Stomach (tissue), 9 donors: ENCODE measurements around the gene CCDC116. TPM values are rescaled to one million over a fixed set of nuclear protein-coding genes. Genes with fewer than 3 reads are reported as not detected.

ENCODE experiments used
- DNase-seq, 2 donors: peaks; one replicate each; pipeline versions ENCODE4 v3.0.0 to v3.0.0-alpha.2; 2013 to 2019
- H3K27ac ChIP-seq, 5 donors: fragments of 200-600 bp in 4 of 5; sonication (generic) in 4 of 5; one replicate each; pipeline ENCODE4 v1.5.1; 2013 to 2019; ENCODE audit warnings: mild to moderate bottlenecking in 1 of 5, moderate library complexity in 1 of 5
- H3K27me3 ChIP-seq, 3 donors: fragments of 200-600 bp; sonication (generic); one replicate each; pipeline ENCODE4 v1.5.1; 2017 to 2019; ENCODE audit warnings: mixed run types in 1 of 3
- H3K36me3 ChIP-seq, 4 donors: fragments of 200-600 bp; sonication (generic); 1 replicate in 3 of 4; 2 replicates in 1 of 4; pipeline ENCODE4 v1.5.1; 2016 to 2019
- H3K4me1 ChIP-seq, 4 donors: fragments of 200-600 bp; sonication (generic); one replicate each; pipeline ENCODE4 v1.5.1; 2016 to 2019
- H3K4me3 ChIP-seq, 4 donors: fragments of 200-600 bp; sonication (generic) in 3 of 4; one replicate each; pipeline ENCODE4 v1.5.1; 2016 to 2019; ENCODE audit warnings: mild to moderate bottlenecking in 1 of 4
- H3K9me3 ChIP-seq, 4 donors: fragments of 200-600 bp; sonication (generic); one replicate each; pipeline ENCODE4 v1.5.1; 2016 to 2019
- CTCF ChIP-seq, 7 experiments: fragments of 450-650 bp in 4 of 7; fragments of 200-600 bp in 3 of 7; sonication (generic) in 3 of 7; IDR thresholded peaks; one replicate each; pipeline ENCODE4 v1.5.1; 2016 to 2019; ENCODE audit warnings: antibody characterized with exemption in 7 of 7, control low read depth in 2 of 7, mild to moderate bottlenecking in 1 of 7
- EP300 ChIP-seq: sonication (generic); formaldehyde crosslinking; IDR thresholded peaks from one replicate; pipeline ENCODE4 v1.6.1; 2017; ENCODE audit warnings: antibody characterized with exemption
- POLR2A ChIP-seq, 4 donors: fragments of 450-650 bp; IDR thresholded peaks; one replicate each; pipeline ENCODE4 v1.6.1; 2016; ENCODE audit warnings: antibody characterized with exemption in 4 of 4, control low read depth in 2 of 4, mild to moderate bottlenecking in 1 of 4, moderate library complexity in 1 of 4
- POLR2AphosphoS5 ChIP-seq, 3 donors: sonication (generic); formaldehyde crosslinking; IDR thresholded peaks; one replicate each; pipeline ENCODE4 v1.6.1; 2016; ENCODE audit warnings: antibody characterized with exemption in 3 of 3
- WGBS, 5 donors: extraction: QIAGEN DNeasy Blood & Tissue Kit in 3 of 5; methylation state at CpG; one replicate each; pipeline versions ENCODE4 v1.1.5 to v1.1.7; 2013 to 2018; 5-methylcytosine and 5-hydroxymethylcytosine counted together
- intact Hi-C: fragments of 100-400 bp; cut with DNase I; formaldehyde crosslinking; loops from one replicate; pipeline ENCODE4 v1.15.1; 2023; ENCODE audit warnings: low total_unique reads
- polyA plus RNA-seq, 3 donors: library from polyadenylated mRNA; stranded (reverse); fragments of 200-250 nt; gene quantifications; one replicate each; pipeline ENCODE4 v1.2.3, GENCODE V29; 2013
- total RNA-seq, 5 donors: library from RNA; depleted of rRNA; stranded (reverse); fragments of >200 nt; gene quantifications; one replicate each; pipeline versions ENCODE4 v1.1.0 to v1.2.3, GENCODE V29; 2014 to 2016
- donor health status: healthy with polysubstance abuse.
- donor health status: Bipolar disorder and iron deficiency.
- donor health status: healthy.

Gene CCDC116
- total and polyA plus RNA-seq, 8 donors, result 0.25 to 0.48 TPM; not detected in 6

- 83 to 96% (median 92%) methylated on average over 3 of the region's 3 CpGs for WGBS, 5 donors
Observed at GRCh38 chr22:21598302-21598701, 34.3 kb upstream of the CCDC116 start.

GRCh38 chr22:21599053-21599893, 33.3 kb upstream of the CCDC116 start:
- H3K27me3 ChIP-seq, result no peaks in the 10 kb centered on the region
- TF ChIP-seq POLR2AphosphoS5 (IDR thresholded peaks at IDR 0.05) (no peak), POLR2A (IDR thresholded peaks at IDR 0.05) (no peak), CTCF (IDR thresholded peaks at IDR 0.05) (no peak), EP300 (no peak)
- H3K4me3 ChIP-seq, result no peak overlapping the region
- intact Hi-C loops, result no loop called here
- no peak overlapping the region for H3K27ac ChIP-seq
- H3K9me3 ChIP-seq, result no peaks in the 10 kb centered on the region
- H3K4me1 ChIP-seq, result peaks cover 0 to 34% (median 17%) of the 10 kb centered on the region in 4 donors
- H3K36me3 ChIP-seq, result peaks cover 14 to 40% (median 34%) of the 10 kb centered on the region in 4 donors
- no peak for DNase-seq
- 81 to 89% (median 83%) methylated on average over 6 of the region's 6 CpGs for WGBS, 5 donors

More at GRCh38 chr22:21598302-21598701, 34.3 kb upstream of the CCDC116 start:
- Histone ChIP-seq H3K9me3 (no peaks in the 10 kb centered on the region), H3K4me1 (peaks cover 0 to 43% (median 23%) of the 10 kb centered on the region in 4 donors), H3K27ac (no peak overlapping the region), H3K27me3 (no peaks in the 10 kb centered on the region), H3K36me3 (peaks cover 23 to 49% (median 43%) of the 10 kb centered on the region in 4 donors), H3K4me3 (no peak overlapping the region)
- TF ChIP-seq EP300, result no peak
- intact Hi-C loops, result no loop called here
- no peak for DNase-seq

- TF ChIP-seq CTCF (IDR thresholded peaks at IDR 0.05) (no peak), POLR2AphosphoS5 (IDR thresholded peaks at IDR 0.05) (no peak), POLR2A (IDR thresholded peaks at IDR 0.05) (no peak), EP300 (no peak)
- intact Hi-C loops, result no loop called here
- Histone ChIP-seq H3K27ac (no peak overlapping the region), H3K4me1 (peaks cover 0 to 52% (median 30%) of the 10 kb centered on the region in 4 donors), H3K36me3 (peaks cover 0 to 8% (median 2%) of the 10 kb centered on the region in 4 donors), H3K27me3 (no peaks in the 10 kb centered on the region), H3K9me3 (no peaks in the 10 kb centered on the region), H3K4me3 (no peak overlapping the region)
- no peak for DNase-seq
- 91 to 94% (median 92%) methylated on average over 6 of the region's 6 CpGs for WGBS, 5 donors
Observed at GRCh38 chr22:21602579-21602978, 30.0 kb upstream of the CCDC116 start.

- Histone ChIP-seq H3K36me3 (peaks cover 0 to 10% (median 2%) of the 10 kb centered on the region in 4 donors), H3K4me1 (peaks cover 0 to 57% (median 26%) of the 10 kb centered on the region in 4 donors), H3K9me3 (no peaks in the 10 kb centered on the region), H3K27ac (no peak overlapping the region), H3K4me3 (no peak overlapping the region), H3K27me3 (no peaks in the 10 kb centered on the region)
- 80 to 91% (median 85%) methylated on average over 9 of the region's 9 CpGs for WGBS, 5 donors
- DNase-seq, result no peak
- TF ChIP-seq POLR2A (IDR thresholded peaks at IDR 0.05) (no peak), CTCF (IDR thresholded peaks at IDR 0.05) (no peak), EP300 (no peak), POLR2AphosphoS5 (IDR thresholded peaks at IDR 0.05) (no peak)
- intact Hi-C loops, result no loop called here
Observed at GRCh38 chr22:21603973-21604372, 28.6 kb upstream of the CCDC116 start.
